GM12873 (cell line): ENCODE measurements around the gene RHOB.

Source experiments
- CTCF ChIP-seq: IDR thresholded peaks from 2 replicates; pipeline ENCODE4 v1.5.1; 2012; ENCODE audit warnings: low read depth, mild to moderate bottlenecking, moderate library complexity, low read length, control low read depth; ENCODE audit not compliant: insufficient read depth; ENCODE audit errors: missing control alignments

The RHOB gene

GRCh38 chr2:20488201-20488641 is 41.3 kb downstream of the RHOB start:
- no peak for TF ChIP-seq CTCF

DNA sequence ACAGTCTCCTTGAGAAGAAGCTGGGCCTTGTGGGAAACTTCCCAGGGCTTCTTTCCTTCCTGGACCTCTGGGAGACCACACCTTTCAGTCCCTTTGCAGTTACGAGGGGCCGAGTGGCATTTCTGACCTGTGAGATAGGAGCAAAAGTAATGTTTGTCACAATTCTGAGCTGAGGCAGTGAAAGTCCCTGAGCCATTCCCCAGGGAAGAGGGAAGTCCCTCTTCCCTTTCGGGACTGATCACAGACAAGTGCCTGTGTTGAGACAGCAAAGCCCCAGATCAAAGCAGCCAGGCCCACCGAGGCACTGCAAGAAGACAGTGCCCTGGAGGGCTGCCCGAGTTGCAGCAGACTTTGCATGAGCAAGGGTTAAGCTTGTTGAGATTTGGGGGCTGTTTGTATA is 41.9 kb downstream of the RHOB start:
- TF ChIP-seq CTCF, result no peak

DNA sequence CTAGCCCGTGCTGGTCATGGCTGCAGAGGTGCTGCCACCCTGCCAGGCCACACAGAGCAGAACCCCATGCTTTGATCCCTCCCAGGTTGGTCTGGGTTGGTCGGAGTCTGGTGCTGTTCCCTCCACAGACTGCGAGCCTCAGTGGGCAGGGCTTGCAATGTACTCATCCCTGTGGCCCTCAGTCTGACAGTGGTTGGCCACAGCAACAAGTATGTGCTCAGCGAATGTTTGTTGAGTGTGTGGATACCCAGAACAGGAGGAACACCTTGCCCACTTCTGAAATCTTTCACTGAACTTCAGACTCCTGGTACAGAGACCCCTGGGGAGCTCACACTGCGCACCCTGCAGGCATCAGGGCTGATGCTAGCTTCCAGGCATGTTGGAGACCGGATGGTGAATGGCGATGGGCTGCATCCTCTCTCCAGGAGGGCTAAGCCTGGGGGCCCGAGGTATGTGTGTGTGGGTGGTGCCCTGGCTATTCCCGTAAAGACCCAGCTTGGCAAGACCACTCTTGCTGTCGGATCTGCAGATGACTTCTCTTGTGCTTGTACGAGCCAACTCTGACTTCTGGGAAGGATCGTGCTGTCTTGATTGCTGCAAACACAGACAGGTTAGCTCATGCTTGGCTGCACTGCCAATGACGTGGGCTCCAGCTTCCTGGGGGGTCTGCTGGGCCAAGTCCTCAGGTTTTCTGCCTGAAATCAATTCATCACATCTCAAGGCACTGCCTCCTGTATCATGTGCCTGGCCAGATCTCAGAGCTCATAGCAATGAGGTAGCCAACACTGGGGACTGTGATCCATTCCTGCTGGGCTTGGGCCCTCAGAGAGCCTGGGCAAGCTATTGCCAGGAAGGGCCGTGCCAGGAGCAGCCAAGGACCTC is 43.7 kb downstream of the RHOB start:
- TF ChIP-seq CTCF, result no peak

- TF ChIP-seq CTCF, result no peak
These were observed 45.1 kb downstream of the RHOB start for GRCh38 chr2:20491739-20492531.

DNA sequence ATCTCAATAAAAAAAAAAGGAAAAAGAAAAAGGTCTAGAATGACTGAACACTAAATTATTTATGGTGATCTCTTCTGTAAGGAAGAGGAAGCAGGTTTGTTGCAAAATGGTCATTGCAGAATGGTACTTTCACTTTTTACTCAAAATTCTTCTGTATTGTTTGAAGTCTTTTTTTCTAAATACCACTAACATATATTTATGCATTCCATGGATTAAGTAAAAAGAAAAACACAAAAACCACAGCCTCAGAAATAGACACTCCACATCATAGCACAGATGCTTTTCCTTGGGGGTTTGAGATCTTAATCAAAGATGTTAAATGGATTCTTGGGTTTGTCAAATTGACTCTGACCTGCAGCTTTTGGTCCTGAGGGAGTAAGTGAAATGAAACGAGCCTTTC is 47.4 kb downstream of the RHOB start:
- no peak for TF ChIP-seq CTCF

- no peak for TF ChIP-seq CTCF
These were observed 49.4 kb downstream of the RHOB start for GRCh38 chr2:20496076-20496872.

GRCh38 chr2:20496942-20497341 is 50.1 kb downstream of the RHOB start:
- no peak for TF ChIP-seq CTCF
